Measurements from ENCODE around the gene SNN.

SNN gene

GRCh38 chr16:11681976-11682654 lies 13.9 kb downstream of the SNN start:
- TF ChIP-seq CTCF (IDR thresholded peaks at IDR 0.05; ENCODE audit: insufficient read depth, missing control alignments): no peak
- FAIRE-seq (no peak), DNase-seq (ENCODE audit: insufficient read length, low spot score) (no peak)

GRCh38 chr16:11682655-11683096 lies 14.4 kb downstream of the SNN start:
- TF ChIP-seq CTCF (IDR thresholded peaks at IDR 0.05; ENCODE audit: insufficient read depth, missing control alignments): no peak
- DNase-seq (ENCODE audit: insufficient read length, low spot score): no peak
- FAIRE-seq: no peak

- no peak for TF ChIP-seq CTCF (IDR thresholded peaks at IDR 0.05; ENCODE audit: insufficient read depth, missing control alignments)
- DNase-seq (ENCODE audit: insufficient read length, low spot score): no peak
- no peak for FAIRE-seq
These were observed 14.9 kb downstream of the SNN start for GRCh38 chr16:11683145-11683544.

GRCh38 chr16:11684231-11685025 lies 16.2 kb downstream of the SNN start:
- TF ChIP-seq CTCF (IDR thresholded peaks at IDR 0.05; ENCODE audit: insufficient read depth, missing control alignments): no peak
- FAIRE-seq: no peak
- DNase-seq (ENCODE audit: insufficient read length, low spot score): no peak

GRCh38 chr16:11685844-11686618 lies 17.8 kb downstream of the SNN start:
- TF ChIP-seq CTCF (IDR thresholded peaks at IDR 0.05; ENCODE audit: insufficient read depth, missing control alignments): no peak
- DNase-seq (ENCODE audit: insufficient read length, low spot score) (no peak), FAIRE-seq (no peak)

GRCh38 chr16:11686713-11687380 lies 18.6 kb downstream of the SNN start:
- no peak for TF ChIP-seq CTCF (IDR thresholded peaks at IDR 0.05; ENCODE audit: insufficient read depth, missing control alignments)
- no peak for DNase-seq (ENCODE audit: insufficient read length, low spot score)
- no peak for FAIRE-seq
